HG03520 (cell line): ENCODE measurements around the gene CEP72.
"Not testable (repeated sequence)": the region's sequence is repeated elsewhere in the genome, so short reads cannot be mapped to it uniquely, and the experiment has no call there.

Source experiments
- ATAC-seq: cut with Tn5 transposase; IDR thresholded peaks from one replicate; pipeline ENCODE4 v1.9.1; 2021; ENCODE audit warnings: mild to moderate bottlenecking, moderate library complexity; ENCODE audit not compliant: unreplicated experiment

CEP72 gene

DNA sequence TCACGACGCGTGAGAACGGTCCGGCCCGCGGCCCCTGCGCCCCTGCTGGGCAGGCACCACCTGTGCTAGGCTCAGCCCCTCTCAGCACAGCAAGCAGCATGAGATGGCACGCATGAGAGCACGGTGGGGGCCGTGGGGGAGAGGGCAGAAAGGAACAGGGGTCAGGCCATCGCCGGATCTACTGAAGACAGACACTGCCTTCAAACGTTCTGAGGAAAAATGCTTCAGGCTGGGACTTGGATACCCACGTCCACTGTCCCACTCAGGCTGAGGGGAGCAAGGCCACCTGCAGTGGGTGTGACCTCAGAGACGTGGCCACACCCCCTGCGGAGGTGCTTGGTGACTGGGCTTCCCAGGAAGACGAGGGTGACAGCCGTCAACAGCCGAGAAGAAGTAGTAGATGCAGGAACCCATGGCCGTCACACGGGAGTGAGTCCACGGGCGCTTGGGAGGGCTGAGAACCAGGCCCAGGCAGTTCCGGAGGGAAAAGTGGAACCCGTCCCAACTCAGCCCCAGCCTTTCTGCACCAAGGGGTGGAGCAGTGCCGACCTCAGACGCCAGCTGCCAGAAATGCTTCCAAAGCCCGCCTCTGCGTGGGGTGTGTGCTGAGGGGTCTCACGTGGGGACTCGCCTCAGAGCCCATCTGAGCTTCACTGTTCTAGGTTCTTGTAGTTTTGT lies 68.1 kb downstream of the CEP72 start:
- ATAC-seq = not testable (repeated sequence)

DNA sequence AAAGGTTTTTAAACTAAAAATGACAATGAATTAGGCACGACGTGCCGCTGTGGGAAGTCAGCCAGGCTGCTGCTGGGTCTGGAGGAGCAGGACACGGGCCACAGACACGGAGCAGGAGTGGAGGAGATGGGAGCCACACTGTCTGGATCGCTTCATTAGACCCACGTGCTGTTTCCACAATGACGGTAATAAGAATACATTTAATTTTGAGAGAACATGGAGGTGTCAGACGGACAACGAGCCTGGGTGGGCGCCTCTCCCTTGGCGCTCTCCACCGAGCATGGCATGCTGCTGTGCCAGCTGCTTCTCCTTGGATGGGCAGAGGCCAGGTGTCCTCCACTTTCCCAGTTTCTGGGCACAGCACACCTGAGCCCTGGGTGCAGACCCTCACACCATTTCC lies 68.7 kb downstream of the CEP72 start:
- ATAC-seq = not testable (repeated sequence)

DNA sequence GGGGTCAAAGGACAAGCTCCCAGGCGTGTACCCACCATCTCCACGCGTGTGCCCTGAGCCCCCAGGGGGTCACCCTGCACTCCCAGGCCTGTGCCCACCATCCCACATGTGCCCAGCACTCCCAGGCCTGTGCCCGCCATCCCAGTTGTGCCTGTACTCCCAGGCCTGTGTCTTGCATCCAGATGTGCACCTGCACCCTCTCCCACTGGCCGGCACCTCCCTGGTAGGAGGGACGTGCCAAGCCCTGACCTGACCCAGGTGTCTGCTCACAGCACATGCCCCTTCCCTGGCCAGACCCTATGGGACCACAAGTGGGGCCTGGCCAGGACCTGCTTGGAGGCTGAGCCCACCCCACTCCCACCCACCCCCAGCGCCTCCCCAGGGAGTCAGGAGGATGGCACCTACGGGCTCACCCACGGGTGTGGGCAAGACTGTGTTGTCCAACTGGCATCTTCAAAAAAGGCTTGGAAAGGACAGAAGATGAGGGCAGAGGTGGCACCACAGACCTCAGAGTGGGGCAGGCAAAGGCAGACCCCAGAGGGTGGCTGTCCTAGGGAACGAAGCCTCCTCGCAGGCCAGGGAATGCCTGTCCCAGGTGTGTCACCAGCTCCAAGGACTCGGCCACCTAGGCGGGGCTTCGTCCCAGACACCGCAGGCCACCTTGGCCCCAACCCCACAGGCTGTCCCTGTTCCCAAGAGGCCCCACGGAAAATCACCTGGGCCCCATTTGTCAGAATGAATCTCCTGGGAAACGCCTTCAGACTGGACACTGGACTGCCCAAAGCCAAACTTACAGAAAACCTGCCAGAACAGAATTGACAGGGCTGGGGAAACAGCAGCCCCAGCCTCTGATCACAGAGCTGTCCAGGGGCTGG lies 69.4 kb downstream of the CEP72 start:
- ATAC-seq = not testable (repeated sequence)

DNA sequence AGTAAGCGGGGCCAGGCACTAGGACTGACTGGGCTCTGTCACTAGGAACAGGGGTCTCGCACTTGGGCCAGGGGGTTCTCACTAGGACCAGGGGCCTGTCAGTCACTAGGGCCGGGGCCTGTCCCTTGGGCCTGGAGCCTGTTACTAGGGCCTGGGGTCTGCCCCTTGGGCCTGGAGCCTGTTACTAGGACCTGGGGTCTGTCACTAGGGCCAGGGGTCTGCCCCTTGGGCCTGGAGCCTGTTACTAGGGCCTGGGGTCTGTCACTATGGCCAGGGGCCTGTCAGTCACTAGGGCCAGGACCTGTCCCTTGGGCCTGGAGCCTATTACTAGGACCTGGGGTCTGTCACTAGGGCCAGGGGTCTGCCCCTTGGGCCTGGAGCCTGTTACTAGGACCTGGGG lies 70.1 kb downstream of the CEP72 start:
- ATAC-seq = not testable (repeated sequence)

DNA sequence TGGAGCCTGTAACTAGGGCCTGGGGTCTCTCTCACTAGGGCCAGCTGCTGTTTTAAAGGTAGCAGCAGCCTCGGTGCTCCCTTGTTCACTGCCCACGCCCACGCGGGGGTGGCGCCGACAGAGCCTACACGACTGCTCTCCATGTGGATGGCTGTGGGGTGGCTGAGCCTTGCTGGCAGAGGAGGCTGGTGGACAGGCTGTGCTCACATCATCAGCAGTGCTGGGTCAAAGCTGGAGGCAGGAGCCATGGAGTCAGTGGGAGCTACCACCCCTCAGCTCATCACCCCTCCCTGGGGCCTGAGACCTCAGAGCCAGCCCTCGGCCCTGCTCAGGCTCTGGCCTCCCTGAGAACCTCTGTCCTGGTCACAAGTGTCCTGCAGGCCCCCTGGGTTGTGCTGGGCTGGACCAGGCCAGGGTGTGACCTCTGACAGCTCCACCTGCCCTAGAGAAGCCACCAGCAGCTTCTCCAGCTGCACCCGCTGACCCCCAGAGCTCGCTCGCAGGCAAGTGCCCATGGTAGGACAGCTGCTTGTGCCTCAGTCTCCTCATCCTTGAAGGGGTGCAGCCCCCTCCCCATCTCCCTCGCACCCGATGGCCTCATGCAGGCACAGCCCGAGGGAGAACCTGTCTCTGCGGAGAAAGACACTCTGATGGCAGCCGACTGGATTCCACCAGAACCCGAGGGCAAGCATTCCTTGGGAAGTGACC lies 70.7 kb downstream of the CEP72 start:
- ATAC-seq = not testable (repeated sequence)

DNA sequence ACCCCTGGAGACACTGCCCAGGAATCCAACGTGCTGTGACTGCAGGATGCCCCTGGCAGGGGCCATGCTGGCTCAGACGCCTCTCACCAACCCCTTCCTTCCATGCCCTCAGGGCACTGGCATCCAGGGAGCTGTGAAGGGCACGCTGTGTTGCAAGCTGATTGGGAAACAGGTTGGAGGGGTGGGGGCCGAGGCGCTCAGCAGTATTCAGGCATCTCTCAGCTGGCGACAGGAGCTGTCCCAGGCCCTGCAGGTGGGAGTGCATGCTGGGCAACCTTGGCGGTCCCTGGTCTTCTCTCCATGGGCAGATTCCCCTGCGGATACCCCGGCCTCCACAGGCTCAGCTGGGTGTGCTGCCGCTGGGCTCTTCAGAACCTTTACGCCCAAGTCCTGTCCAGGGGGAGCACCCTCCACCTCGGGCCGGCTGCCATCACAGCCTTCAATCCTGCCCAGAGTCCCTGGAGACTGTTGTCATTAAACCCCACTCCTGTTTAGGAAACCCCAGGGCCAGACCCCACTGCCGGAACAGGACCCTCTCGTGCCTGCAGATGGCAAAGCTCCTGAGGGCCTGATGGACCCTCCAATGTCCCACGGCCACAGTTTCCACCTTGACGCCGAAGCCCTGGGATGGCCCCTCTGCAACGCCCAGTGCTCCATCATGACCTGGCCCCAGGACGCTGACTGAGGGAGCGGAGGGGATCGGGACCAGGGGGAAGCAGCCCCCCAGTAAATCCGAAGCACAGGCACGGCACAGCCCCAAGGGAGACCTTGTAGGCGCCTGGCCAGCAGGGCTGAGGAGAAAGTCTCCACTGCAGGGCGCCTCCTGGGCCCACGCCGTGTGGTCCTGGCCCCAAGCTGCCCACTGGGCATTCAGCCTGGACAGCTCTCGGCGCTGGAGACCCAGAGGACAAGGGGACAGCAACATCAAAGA lies 71.7 kb downstream of the CEP72 start:
- ATAC-seq = no peak

DNA sequence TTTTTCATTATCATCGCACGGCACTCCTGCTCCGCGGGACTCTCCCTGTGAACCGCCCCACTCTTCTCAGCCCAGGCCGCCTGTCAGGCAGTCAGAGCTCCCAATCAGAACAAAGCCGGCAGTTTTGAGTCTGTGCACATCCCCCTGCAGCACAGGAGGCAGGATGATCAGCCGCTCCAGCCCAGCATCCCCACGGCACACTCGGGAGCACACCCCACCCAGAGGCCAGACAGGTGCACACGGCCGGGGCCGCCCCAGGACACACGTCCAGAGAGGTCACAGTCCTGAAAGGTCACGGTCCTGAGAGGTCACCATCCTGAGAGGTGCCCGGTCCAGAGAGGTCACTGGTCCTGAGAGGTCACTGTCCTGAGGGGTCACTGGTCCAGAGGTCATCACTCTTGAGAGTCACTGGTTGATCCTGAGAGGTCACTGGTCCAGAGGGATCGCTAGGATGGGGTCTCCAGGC lies 72.6 kb downstream of the CEP72 start:
- ATAC-seq = no peak

DNA sequence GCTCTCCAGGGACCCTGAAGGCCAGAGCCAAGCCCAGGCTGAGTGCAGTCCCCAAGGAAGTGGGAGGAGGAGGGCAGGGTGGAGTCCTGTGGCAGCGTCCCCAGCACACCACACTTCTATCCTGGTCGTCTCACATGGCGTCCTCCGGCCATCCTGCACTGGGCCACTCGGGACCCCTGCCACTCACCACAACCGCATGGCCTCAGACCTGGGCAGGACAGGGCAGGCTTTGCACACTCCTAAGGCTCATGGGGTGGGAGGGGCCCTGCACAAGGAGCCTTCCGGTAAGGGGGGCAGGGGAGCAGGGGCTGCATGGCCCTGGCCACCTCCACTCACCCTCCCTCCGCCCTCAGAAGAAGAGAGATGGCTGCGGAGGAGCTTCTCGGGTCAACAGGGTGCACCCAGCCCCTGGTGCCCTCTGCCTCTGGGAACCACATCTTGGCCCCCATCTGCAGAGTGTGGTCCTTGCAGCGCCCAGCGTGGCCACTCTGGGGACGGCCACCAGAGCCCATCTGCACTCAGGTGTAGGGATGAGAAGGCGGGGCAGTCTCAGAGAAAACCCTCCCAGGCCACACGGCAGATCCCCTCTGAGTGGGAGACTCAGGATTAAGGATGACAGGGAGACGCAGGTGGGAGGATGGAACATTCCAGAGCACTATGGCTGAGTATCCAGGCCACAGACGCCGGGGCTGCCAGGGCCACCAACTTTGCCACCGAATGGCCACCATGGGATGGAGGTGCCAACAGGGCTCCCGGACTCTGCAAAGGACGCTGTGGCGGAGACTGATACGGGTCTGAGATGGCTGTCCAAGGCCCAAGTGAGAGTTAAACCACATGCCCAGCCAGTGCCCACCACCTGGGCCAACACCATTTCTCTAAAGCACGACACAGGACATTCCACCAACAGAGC lies 73.4 kb downstream of the CEP72 start:
- ATAC-seq = no peak

DNA sequence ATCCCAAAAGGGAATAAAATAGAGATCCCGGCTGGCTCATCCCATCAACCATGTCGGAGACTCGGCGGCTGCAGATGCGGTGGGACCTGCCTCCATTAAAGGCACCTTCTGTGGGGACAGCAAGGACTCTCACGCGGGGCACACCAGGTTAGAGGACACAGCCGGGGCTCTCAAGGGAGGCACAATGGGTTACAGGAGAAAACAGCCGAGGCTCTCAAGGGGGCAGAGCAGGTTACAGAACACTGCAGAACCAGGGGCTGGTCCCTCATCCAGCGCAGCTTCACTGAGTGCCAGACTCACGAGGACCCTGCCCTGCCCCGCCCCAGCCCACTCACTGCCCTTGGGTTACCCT lies 74.0 kb downstream of the CEP72 start:
- ATAC-seq = not testable (repeated sequence)

DNA sequence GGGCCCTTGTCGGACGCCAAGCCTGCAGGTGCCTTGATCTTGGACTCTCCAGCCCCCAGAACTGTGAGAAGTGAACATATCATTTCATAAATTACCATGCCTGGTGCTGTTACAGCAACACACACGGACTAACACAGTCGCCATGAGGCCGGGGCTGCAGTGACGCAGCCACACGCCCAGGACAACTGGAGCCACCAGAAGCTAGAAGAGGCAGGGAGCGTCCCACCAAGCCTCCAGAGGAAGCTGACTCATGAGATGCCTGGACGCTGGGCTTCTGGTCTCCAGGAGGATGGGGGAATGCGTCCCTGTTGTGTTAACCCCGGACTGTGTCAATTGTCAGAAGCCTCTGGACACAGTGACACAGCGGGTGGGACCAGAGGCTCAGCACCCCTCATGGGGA lies 74.8 kb downstream of the CEP72 start:
- ATAC-seq = not testable (repeated sequence)

DNA sequence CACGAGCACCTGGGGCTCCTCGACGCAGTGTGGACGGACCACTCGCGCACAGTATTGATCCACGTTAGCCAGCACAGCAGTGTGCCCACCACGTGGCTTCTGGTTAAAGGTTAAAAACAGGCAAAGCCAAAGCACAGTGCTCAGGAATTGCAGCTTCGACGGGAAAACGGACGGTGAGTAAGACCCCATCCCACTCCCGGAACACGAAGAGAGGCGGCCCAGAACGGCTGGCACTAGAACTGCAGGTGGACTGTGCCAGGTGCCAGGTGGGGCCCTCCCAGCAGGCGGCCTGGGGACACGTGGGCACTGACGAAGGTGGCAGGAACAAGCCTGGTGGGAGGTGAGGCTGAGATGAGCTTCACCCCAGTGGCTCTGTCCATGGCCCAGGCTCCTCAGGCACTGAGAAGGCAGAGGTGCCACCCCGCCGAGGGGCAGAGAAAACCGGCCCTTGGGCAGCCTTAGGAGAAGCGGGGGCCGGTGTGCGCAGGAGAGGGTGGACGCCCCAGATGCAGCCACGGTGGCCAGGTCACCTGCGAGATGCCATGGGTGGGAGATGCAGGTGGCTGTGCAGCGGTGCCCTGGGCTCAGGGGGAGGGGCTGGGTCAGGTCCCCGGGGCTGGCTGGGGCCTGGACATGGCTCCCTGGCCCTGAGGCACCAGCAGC lies 76.3 kb downstream of the CEP72 start:
- not testable (repeated sequence) for ATAC-seq

DNA sequence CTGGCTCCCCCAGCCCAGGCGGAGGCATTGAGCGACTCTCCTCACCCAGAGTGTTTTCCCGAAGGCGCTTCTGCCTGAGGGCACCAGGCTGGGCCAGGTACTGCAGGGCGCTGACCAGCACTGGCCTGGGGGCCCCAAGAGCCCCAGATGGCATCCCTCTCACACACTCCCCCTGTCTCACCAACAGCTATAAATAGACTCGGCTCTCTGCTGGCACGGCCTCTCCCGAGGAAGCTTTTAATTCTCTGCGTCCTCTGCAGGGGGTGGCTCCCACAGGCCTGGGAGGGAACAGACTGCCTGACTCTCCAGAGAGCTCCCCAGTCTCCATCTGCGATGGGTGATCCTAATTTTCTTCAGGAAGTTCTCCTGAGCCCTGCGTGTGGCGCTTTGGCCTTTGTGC lies 78.2 kb downstream of the CEP72 start:
- ATAC-seq = not testable (repeated sequence)

DNA sequence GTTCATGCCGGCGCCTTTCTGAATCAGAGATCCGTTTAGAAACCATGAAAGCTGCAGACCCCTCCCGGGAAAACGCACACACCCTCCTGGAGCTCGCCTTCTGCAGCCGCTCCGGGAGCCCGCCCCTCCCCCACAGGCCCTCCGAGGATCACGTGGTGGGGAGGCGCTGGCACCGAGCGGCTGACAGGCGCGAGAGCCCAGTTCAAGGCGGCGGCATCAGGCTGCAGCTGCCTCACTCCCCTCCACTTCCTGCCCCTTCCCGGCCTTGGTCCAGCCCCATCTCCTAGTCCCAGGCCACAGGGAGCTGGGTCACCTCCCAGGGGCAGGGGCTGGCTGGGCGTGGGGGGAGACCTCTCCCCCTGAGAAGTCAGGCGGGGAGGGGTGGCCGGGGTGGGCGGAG lies 78.9 kb downstream of the CEP72 start:
- ATAC-seq = not testable (repeated sequence)

DNA sequence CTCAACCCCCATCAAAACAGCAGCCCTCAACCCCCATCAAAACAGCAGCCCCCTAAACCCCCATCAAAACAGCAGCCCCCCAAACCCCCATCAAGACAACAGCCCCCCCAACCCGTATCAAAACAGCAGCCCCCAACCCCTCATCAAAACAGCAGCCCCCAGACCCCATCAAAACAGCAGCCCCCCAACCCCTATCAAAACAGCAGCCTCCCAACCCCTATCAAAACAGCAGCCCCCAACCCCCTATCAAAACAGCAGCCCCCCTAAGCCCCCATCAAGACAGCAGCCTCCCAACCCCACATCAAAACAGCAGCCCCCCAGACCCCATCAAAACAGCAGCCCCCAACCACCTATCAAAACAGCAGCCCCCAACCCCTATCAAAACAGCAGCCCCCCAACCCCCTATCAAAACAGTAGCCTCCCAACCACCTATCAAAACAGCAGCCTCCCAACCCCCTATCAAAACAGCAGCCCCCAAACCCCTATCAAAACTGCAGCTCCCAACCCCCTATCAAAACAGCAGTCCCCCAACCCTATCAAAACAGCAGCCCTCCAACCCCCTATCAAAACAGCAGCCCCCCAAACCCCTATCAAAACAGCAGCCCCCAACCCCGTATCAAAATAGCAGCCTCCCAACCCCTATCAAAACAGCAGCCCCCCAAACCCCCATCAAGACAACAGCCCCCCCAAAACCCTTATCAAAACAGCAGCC lies 79.8 kb downstream of the CEP72 start:
- no peak for ATAC-seq

DNA sequence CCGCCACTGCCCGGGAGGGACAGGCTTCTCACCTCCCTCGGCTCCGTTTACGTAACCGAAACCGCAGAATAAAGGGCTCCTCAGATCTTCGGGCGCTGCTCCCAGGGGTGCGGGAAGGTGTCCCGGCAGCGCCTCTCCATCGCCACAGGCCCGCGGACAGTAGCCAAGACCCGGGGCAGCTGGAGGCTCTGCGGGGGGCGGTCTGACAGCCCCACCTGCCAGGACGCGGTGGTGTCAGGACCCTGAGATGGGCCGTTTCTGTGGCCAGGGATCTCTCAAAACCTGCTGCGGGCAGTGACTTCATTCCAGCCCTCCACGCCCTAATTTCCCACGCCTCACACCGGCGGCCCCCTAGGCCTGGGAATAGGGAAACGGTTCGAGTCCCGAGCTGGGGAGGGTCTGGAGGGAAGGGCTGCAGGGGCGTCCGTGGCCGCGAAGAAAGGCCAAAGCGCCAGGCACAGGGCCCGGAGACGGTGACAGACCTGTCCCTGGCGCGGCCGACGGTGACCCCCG lies 80.4 kb downstream of the CEP72 start:
- peak; percentile 15 for ATAC-seq

DNA sequence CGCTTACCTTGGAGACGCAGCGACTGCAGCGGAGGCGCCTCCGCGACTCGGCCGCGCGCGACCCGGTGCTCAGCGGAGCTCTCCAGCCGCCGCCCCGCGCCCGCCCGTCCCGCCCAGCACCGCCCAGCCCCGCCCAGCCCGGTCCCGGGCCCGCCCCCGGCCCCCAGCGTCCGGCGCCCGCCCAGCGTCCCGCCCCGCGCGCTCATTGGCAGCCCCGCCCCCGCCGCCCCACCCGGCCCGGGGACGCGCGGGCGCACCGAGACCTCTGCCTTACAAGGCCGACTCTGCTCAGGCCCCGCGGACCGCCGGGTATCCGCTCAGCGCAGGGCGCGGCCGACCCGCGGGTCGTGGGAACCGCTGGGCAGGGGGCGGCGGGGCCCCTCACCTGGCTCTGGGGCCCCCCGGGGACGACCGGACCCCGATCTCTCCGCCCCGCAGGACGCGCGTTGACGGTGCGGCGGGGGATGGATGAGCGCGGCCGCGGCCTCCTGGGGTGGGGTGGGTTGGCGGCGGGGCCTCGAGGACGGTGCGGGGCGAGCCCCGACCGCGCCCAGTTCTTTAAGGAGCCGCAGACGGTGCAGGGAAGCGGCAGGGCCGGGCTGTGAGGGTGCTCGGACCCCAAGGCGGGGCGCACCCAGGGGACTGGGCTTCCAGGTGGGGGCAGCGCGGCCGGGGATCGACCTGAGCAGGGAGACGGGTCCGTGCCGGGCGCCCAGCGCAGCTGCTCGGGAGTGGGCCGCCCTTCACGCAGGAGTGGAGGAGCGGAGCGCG lies 81.3 kb downstream of the CEP72 start, which contains the start of gene TPPP:
Gene TPPP, minus strand, starts transcription at position 82 of the 771 bp plus-strand sequence. CDS start 15,292 bp downstream, outside the sequence.
- ATAC-seq = peak; percentile 45

DNA sequence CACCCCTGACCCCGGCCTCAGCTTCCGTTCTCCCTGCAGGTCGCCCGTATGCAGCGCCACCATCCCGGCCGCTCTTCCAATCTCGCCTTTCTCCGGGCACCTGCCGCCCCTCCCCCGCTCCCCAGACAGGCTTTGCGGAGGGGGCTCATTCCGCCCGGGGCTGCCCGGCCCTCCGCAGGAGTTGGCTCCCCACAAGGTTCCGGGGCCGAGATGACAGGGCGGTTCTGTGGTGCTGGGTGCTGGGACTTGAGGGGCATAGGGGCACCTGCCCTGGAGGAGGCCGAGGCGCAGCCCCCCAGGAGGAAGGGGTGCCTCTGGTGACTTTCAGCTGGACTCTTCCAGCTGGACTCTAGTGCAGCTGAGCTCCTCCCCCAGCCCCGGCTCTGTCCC lies 81.9 kb downstream of the CEP72 start:
- not testable (repeated sequence) for ATAC-seq
